ENCODE data around the gene ATP8B4. TPM values are rescaled to one million over a fixed set of nuclear protein-coding genes. Genes with fewer than 3 reads are reported as not detected.
A peak's percentile ranks its signal among the peaks of the same experiment; 100 is the strongest.

ATP8B4 gene
- total RNA-seq, 1 donor from 2014 or later = not detected

GRCh38 chr15:49815950-49816349 is 303.1 kb downstream of the ATP8B4 start:
- peak overlapping the region; percentile 14 for H3K27ac Mint-ChIP-seq (ENCODE audit: unreplicated experiment)
- no peaks in the 10 kb centered on the region for H3K4me1 Mint-ChIP-seq
- no peaks in the 10 kb centered on the region for H3K9me3 Mint-ChIP-seq

DNA sequence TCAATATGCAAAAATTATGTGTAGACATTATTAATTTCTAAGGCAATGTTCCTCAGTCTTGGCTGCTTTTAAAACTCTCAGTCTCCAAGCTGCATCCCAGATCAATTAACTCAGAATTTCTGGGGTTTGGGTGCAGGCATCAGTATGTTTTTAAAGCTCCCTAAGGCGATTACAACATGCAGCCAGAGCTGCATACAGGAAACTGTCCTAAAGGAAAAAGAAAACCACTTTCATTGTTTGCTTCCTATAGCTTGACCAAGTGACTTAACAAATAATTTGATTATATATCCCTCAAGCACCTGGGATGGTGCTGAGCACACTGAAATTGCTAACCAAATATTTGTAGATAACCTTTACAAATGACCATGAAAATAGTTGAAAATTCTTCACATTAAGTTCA is 303.5 kb downstream of the ATP8B4 start:
- H3K27me3 Mint-ChIP-seq (ENCODE audit: low read depth) = no peaks in the 10 kb centered on the region
- no peaks in the 10 kb centered on the region for H3K4me1 Mint-ChIP-seq
- TF ChIP-seq CTCF (conservative IDR thresholded peaks at IDR 0.05) = no peak
- H3K4me3 Mint-ChIP-seq = no peak overlapping the region
- H3K36me3 Mint-ChIP-seq (ENCODE audit: low read depth) = no peaks in the 10 kb centered on the region
- H3K27ac Mint-ChIP-seq (ENCODE audit: unreplicated experiment) = no peak overlapping the region
- no peak for DNase-seq (ENCODE audit: low read depth, low spot score)
- no peaks in the 10 kb centered on the region for H3K9me3 Mint-ChIP-seq

More at GRCh38 chr15:49815950-49816349, 303.1 kb downstream of the ATP8B4 start:
- DNase-seq (ENCODE audit: low read depth, low spot score) = no peak
- Mint-ChIP-seq H3K36me3 (ENCODE audit: low read depth) (no peaks in the 10 kb centered on the region), H3K27me3 (ENCODE audit: low read depth) (no peaks in the 10 kb centered on the region), H3K4me3 (no peak overlapping the region)
- TF ChIP-seq CTCF (conservative IDR thresholded peaks at IDR 0.05) = no peak

- H3K4me3 Mint-ChIP-seq = no peak overlapping the region
- DNase-seq (ENCODE audit: low read depth, low spot score) = no peak
- H3K9me3 Mint-ChIP-seq = no peaks in the 10 kb centered on the region
- no peaks in the 10 kb centered on the region for H3K4me1 Mint-ChIP-seq
- H3K27ac Mint-ChIP-seq (ENCODE audit: unreplicated experiment) = no peak overlapping the region
- TF ChIP-seq CTCF (conservative IDR thresholded peaks at IDR 0.05) = no peak
- H3K27me3 Mint-ChIP-seq (ENCODE audit: low read depth) = no peaks in the 10 kb centered on the region
- no peaks in the 10 kb centered on the region for H3K36me3 Mint-ChIP-seq (ENCODE audit: low read depth)
These were observed 304.3 kb downstream of the ATP8B4 start for GRCh38 chr15:49814709-49815108.

GRCh38 chr15:49813625-49814024 is 305.4 kb downstream of the ATP8B4 start:
- H3K4me1 Mint-ChIP-seq = no peaks in the 10 kb centered on the region
- no peak overlapping the region for H3K4me3 Mint-ChIP-seq
- H3K27ac Mint-ChIP-seq (ENCODE audit: unreplicated experiment) = no peak overlapping the region
- H3K9me3 Mint-ChIP-seq = no peaks in the 10 kb centered on the region
- no peaks in the 10 kb centered on the region for H3K36me3 Mint-ChIP-seq (ENCODE audit: low read depth)
- no peak for DNase-seq (ENCODE audit: low read depth, low spot score)
- H3K27me3 Mint-ChIP-seq (ENCODE audit: low read depth) = no peaks in the 10 kb centered on the region
- no peak for TF ChIP-seq CTCF (conservative IDR thresholded peaks at IDR 0.05)

- H3K27me3 Mint-ChIP-seq (ENCODE audit: low read depth) = no peaks in the 10 kb centered on the region
- no peak overlapping the region for H3K27ac Mint-ChIP-seq (ENCODE audit: unreplicated experiment)
- TF ChIP-seq CTCF (conservative IDR thresholded peaks at IDR 0.05) = no peak
- no peak for DNase-seq (ENCODE audit: low read depth, low spot score)
- no peaks in the 10 kb centered on the region for H3K36me3 Mint-ChIP-seq (ENCODE audit: low read depth)
- no peaks in the 10 kb centered on the region for H3K9me3 Mint-ChIP-seq
- no peaks in the 10 kb centered on the region for H3K4me1 Mint-ChIP-seq
- no peak overlapping the region for H3K4me3 Mint-ChIP-seq
These were observed 308.3 kb downstream of the ATP8B4 start for GRCh38 chr15:49810720-49811119.

All from neural crest cell (in vitro differentiated cells).